GM19452 (cell line): ENCODE results near the gene ALKBH5.

Source experiments
- ATAC-seq: cut with Tn5 transposase; IDR thresholded peaks from one replicate; pipeline ENCODE4 v1.9.1; 2021; ENCODE audit not compliant: unreplicated experiment

The ALKBH5 gene

DNA sequence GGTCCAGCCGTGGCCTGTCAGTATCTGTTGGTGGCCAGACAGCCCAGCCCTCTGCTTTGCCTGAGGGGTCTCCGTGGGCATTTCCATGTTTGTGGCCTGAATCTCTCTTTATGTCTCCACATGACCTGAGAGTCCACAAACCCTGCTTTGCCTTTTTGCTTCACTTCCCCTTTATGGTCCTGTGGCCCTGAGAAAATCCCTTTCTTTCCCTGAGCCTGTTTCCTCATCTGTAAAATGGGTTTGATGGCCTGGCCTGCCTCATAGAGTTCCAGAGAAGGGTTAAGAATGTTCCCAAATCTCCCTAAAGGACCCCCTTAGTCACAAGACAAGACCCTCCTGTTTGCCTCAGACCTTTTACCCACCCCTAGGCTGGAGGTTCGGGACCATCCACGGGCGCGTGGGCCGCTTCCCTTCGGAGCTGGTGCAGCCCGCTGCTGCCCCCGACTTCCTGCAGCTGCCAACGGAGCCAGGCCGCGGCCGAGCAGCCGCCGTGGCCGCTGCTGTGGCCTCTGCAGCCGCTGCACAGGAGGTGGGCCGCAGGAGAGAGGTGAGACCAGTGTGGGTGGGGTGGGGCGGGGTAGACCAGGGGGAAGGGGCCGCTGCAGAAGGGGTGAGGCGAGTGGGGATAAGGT lies 26.2 kb upstream of the ALKBH5 start:
- ATAC-seq = no peak

DNA sequence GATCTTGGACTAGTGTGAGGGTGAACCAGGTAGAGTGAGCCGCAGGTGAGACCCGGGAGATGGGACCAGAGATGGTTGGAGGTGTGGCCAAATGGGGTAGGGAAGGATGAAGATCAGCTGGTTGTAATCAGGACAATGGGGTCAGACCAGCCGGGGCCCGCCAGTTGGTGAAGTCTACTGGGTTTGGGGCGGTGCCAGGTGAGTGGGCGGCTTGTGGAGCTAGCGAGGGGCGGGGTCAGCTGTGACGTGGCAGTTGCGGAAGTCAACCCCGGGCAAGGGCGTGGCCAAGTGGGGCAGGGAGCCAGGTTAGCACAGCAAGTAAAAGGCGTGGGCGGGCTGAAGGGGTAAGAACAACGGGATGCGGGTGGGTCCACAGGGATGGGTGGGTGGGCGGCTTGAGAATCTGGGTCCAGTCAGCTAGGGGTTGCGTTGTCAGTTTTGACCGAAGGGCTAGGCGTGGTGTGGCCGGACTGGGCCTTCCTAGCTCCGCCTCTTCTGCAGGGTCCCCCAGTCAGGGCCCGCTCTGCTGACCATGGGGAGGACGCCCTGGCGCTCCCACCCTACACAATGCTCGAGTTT lies 25.5 kb upstream of the ALKBH5 start:
- ATAC-seq = peak; percentile 47

DNA sequence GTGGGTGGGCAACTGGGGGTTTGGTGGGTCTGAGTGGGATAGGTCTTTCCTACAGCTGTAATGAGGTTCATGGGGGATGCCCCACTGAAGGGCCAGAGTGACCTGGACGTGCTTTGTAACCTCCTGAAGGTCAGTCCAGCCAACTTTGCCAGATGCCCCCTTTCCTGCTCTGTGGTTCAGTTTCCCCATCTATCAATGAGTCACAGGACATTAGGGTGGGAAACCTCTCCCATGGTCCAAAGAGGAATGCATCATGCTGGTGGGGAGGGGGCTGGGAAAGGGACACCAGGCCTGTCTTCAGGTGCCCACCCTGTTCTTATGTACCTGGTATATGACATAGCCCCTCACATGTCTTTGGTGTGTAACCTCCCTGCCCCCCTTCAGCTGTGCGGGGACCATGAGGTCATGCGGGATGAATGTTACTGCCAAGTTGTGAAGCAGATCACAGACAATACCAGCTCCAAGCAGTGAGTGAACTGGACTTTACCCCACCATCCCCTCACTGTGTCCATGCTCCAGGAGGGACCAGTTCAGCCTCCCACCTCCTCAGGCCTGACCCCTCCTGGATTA lies 24.0 kb upstream of the ALKBH5 start:
- ATAC-seq = no peak

GRCh38 chr17:18160128-18160856 lies 23.3 kb upstream of the ALKBH5 start:
- ATAC-seq = no peak

DNA sequence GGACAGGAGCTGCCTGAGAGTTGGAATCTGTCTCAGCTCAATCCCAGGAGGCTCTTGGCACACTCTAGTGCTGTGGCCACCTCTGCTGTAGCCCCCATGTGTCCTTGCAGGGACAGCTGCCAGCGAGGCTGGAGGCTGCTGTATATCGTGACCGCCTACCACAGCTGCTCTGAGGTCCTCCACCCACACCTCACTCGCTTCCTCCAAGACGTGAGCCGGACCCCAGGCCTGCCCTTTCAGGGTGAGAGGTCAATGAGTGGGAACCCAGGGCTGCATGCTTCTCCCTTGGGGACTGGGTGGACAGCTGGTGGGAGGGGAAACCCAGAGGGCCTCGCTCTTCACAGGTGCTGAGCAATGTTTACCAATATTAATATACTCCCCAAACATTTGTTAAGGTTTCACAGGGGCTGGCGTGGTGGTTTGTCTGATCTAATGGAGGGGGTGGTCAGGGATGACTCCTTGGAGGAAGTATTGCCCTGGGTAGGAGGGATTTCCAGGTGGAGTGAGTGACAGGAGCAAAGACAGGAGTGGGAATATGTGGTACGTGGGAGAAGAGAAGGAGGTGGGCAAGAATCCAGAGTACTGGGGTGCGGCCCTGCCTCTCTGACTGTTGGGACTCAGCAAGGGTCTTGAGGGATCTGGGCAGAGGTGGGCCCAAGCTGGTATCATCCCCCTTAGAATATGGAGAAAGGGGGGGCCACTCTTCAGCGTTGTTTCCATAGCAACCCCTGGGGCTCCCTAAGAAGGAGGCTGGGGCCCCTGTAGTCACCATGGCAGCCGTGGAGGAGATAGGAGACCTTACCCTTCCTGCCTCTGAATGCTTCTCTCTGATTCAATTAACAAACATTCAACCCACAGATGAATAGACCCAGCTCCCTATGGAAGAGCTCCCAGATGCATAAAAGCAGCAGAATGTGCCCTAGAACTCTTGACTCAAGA lies 22.2 kb upstream of the ALKBH5 start:
- ATAC-seq = peak; percentile 59

DNA sequence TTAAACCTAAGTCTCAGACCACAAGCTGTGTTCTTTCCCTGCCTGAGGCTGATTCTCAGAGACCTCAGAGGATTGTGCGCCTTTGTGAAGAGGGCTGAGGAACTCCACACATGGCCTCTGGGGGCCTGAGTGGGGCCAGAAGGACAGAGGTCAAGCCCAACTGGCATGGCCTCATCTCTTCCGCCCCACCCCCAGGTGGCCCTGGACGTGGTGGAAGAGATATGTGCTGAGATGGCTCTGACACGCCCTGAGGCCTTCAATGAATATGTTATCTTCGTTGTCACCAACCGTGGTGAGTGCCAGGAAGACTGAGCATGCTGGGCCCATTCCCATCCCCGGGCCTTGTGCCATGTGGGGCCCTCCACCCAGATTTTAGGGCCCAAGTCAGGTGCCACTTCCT lies 20.1 kb upstream of the ALKBH5 start:
- no peak for ATAC-seq

DNA sequence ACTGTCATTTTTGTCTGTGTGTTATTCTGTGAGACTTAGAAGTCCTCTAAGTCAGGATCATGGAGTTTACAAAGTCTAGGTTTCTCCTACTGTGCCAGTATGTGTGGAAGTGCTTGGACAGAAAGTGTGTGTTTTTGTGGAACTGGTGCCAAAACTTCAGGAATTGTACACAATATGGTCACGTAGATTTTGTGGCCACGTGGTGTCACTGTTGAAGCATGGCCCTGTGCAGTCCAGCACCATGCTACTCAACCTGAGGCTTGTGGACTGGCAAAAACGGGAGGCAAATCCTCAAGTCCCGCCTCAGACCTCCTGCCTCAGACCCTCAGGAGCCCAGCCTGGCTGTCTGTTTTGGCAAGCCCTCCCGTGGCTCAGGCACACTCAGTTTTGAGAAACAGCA lies 16.7 kb upstream of the ALKBH5 start:
- ATAC-seq = no peak

- ATAC-seq = no peak
Observed at GRCh38 chr17:18167421-18167820, 16.2 kb upstream of the ALKBH5 start.

DNA sequence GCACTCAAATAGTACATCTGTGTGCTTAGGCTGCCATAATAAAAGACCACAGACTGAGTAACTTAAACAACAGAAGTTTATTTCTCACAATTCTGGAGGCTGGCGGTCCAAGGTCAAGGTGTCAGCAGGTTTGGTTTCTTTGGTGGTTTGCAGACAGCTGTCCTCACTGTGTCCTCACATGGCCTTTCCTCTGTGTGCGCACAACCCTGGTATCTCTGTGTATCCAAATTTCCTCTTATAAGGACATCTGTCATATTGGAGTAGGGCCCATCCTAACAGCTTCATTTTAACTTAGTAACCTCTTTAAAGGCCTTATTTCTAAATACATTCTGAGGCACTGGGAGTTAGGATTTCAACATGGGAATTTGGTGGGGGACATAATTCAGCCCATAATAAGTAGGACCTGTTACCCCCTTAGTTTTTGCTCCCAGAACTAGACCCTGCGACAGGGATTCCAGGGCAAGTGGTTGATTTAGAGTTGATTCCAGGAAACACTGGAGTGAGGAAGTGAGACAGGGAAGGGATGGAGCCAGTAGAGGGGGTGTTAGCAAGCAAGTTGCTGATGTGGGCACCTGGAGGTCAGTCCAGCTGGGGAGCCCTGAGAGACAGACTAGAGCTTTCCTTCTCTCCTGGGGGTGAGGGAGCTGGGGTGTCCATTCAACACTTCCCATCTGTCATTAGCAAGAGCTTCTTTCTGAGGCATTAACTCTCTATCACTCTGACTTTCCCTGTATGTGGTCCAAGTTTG lies 10.9 kb upstream of the ALKBH5 start:
- no peak for ATAC-seq

DNA sequence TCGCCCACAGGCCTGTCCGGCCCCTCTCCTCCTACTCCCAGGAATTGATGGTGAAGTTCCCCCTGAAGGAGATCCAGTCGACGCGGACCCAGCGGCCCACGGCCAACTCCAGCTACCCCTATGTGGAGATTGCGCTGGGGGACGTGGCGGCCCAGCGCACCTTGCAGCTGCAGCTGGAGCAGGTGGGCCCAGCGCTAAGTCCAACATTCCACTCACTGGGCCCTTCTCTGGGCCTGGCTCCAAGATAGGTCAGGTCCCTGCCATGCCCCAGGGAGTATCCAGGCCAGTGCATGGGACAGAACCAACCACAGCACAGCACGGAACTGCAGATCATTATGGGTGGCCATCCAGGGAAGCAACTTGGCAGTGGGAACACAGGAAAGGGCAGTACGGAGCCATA lies 9.9 kb upstream of the ALKBH5 start:
- ATAC-seq = no peak

DNA sequence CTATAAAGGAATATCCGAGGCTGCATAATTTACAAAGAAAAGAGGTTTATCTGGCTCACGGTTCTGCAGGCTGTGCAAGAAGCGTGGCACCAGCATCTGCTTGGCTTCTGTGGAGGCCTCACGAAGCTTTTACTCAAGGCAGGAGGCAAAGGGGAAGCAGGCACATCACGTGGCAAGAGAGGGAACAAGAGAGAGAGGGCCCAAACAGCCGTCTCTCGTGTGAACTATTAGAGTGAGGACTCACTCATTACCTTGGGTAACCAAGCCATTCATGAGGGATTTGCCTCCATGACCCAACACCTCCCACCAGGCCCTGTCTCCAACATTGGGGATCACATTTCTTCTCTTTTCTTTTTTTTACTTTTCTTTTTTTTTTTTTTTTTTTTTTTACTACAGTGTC lies 7.5 kb upstream of the ALKBH5 start:
- ATAC-seq = no peak

DNA sequence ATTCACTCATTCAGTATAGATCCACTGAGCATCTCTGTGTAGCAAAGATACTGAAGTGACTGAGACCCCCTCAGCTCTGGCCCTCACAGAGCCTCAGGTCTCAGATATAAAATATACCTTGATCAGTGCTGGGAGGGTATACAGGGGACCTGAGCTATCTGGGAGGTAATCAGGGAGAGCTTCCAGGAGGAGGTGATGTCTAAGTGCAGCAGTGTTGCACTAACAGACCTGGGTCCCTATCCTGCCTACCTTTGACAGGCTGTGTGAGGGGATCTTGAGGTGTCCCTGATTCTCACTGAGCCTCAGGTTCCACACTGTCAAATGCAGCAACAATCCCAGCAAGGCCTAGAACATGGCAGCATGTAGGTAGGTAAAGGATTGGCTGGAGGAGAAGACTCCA lies 6.5 kb upstream of the ALKBH5 start:
- no peak for ATAC-seq

DNA sequence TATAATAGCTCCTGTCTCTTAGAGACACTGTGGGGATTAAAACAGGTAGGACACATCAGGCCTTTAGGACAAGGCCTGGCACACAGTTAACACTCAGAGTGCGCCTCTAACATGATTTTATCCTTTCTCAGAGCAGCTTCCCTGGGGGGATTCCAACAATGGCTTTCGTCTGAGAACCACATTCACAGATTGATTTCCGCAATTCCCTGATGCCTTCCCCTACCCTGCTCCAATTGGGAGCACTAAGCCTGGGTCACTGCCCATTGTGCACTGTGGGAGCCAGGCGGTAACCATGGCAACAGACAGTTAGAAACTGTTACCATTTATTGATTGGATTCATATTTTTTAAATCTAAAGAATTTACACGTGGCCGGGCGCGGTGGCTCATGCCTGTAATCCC lies 5.9 kb upstream of the ALKBH5 start:
- ATAC-seq = no peak

- no peak for ATAC-seq
Observed at GRCh38 chr17:18179196-18179595, 4.4 kb upstream of the ALKBH5 start.

DNA sequence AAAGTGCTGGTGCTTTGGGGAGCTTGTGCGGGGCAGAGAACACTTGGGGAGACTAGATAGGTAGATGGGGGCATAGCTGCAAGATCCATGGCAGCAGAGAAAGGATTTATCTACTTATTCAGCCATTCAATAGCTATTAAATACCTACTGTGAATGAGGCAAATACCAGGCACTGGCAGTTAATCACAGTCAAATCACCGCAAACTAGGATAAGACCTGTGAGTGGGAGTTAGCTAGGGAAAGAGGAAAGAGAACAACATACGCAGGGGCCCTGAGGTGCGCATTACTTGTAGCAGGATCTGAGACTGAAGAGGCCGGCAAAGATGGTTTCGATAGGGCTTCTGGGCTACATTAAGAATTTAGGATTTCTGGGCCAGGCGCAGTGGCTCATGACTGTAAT lies 3.8 kb upstream of the ALKBH5 start:
- no peak for ATAC-seq

DNA sequence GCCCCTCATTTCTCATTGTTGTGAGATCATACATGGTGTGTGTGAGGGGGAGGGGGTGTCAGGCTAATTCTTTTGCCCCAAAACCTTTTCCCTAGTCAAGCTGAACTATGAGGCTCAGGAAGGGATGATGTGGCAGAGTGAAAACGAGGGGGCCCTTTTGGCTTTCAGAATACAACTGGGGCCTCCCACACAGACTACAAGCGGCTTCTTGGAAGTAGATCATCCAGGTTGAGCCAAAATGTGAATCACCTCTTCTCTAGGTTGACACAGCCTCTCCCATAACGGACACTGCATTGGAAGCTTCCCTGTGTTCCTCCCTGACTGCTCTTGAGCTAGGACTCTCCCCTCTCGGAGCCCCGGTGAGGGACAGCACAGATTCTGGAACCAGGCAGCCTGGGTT lies 2.3 kb upstream of the ALKBH5 start:
- no peak for ATAC-seq

- no peak for ATAC-seq
Observed at GRCh38 chr17:18182110-18182977, 1.3 kb upstream of the ALKBH5 start.

GRCh38 chr17:18182978-18183333 lies 672 bp upstream of the ALKBH5 start:
- peak; percentile 39 for ATAC-seq

DNA sequence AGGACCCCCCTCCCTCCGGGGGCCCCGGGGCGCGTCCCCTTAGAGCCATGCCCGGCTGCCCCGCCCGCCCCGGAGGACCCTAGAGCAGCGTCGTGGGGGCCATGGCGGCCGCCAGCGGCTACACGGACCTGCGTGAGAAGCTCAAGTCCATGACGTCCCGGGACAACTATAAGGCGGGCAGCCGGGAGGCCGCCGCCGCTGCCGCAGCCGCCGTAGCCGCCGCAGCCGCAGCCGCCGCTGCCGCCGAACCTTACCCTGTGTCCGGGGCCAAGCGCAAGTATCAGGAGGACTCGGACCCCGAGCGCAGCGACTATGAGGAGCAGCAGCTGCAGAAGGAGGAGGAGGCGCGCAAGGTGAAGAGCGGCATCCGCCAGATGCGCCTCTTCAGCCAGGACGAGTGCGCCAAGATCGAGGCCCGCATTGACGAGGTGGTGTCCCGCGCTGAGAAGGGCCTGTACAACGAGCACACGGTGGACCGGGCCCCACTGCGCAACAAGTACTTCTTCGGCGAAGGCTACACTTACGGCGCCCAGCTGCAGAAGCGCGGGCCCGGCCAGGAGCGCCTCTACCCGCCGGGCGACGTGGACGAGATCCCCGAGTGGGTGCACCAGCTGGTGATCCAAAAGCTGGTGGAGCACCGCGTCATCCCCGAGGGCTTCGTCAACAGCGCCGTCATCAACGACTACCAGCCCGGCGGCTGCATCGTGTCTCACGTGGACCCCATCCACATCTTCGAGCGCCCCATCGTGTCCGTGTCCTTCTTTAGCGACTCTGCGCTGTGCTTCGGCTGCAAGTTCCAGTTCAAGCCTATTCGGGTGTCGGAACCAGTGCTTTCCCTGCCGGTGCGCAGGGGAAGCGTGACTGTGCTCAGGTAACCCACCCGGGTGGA lies 759 bp downstream of the ALKBH5 start:
- no peak for ATAC-seq
